CD4-positive, alpha-beta T cell treated with Interleukin-12 subunit alpha and Interleukin-12 subunit beta, for 1 hour (primary cell): ENCODE results near the gene BCKDK.

Source experiments
- DNase-seq: peaks from one replicate; pipeline ENCODE4 v3.0.0-alpha.2; 2020

The BCKDK gene

GRCh38 chr16:31080756-31081419, 27.3 kb upstream of the BCKDK start:
- DNase-seq = no peak

GRCh38 chr16:31081428-31082351, 26.5 kb upstream of the BCKDK start:
- DNase-seq = no peak

GRCh38 chr16:31082368-31083045, 25.7 kb upstream of the BCKDK start:
- DNase-seq = no peak

DNA sequence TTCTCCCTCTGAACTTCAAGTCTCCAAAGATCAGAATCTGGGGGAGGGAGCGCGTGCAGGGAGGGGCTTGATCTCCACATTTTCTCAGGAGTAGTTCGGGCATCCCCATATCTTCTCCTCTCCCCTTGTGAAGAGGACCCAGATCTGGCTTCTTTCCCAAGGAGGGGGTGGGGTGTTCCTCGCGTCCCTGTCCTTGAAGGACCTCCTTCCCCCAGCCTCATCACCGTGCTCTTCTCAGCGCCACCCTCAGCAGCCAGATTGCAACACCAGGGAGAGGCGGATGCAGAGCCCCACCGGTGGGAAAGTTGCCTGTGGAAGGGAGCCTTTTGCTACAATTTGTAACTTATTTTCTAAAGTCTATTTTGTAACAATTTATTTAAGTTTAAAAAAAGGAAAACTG, 25.1 kb upstream of the BCKDK start:
- DNase-seq = no peak

DNA sequence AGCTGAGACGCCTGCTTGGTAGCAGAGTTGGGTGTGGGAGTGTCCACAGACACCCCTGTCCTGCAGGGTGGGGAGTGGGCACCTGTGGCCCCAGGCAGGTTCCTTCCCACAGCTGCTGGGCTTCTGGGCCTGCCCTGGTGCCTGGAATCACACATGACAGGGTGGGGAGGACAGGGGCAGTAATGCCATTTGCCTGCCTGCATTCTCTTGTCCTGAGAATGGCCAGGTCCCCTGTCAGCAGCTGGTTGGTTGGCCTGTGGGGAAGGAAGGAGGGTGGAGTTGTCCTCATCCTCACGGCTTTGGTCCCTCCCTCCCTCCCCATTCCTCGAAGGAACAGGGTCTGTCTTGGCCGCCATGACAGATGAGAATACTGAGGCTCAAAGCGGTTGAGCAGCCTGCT, 24.6 kb upstream of the BCKDK start:
- DNase-seq = no peak

DNA sequence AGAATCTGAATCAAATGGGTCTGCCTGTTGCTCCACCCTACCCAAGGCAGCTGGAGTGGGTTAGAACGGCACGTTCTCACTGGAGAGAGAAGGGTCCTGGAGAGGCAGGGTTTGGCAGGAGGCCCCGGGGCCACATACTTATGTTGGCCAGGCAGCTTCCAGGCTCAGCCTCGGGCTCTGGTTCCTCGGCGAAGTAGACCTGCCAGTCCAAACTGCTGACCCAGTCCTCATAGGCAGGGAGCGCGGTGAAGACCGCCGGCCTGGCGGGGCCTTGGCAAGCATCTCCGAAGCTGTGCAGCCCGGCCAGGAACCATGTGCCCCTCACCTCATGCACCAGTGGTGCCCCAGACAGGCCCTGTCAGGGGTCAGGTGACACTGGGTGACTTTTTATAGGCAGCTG, 24.2 kb upstream of the BCKDK start:
- no peak for DNase-seq

DNA sequence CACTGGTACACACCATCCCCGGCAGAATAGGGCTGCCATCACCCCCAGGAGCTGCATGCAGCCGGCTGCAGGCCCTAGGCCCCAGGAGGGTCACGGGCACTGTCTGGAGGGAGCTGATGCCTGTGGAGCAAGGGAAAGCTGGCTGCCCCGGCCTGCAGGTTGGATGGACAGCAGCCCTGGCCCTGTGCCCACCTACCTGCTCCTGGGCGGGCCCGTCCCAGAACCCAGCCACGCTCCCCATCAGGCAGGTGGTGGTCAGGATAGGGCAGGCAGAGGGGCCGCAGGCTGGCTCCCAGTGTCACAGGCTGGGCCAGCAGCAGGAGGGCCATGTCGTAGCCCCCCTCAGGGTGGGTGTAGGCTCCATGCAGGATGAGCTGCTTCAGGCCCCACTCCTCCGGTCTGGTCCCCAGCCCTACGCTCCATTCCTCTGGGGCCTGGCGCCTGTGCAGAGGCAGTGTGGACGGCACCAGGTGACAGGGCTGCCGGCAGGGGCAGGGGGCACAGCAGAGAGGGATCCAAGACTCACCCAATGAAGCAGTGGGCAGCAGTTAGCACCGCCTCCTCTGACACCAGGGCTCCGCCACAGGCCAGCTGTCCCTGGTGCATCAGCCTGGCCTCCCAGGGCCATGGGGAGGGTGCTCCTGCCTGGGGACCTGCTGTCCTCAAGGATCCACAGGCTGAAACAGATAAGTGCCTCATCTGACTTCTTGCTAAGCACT, 23.4 kb upstream of the BCKDK start:
- no peak for DNase-seq

GRCh38 chr16:31085411-31085810, 22.8 kb upstream of the BCKDK start:
- no peak for DNase-seq

DNA sequence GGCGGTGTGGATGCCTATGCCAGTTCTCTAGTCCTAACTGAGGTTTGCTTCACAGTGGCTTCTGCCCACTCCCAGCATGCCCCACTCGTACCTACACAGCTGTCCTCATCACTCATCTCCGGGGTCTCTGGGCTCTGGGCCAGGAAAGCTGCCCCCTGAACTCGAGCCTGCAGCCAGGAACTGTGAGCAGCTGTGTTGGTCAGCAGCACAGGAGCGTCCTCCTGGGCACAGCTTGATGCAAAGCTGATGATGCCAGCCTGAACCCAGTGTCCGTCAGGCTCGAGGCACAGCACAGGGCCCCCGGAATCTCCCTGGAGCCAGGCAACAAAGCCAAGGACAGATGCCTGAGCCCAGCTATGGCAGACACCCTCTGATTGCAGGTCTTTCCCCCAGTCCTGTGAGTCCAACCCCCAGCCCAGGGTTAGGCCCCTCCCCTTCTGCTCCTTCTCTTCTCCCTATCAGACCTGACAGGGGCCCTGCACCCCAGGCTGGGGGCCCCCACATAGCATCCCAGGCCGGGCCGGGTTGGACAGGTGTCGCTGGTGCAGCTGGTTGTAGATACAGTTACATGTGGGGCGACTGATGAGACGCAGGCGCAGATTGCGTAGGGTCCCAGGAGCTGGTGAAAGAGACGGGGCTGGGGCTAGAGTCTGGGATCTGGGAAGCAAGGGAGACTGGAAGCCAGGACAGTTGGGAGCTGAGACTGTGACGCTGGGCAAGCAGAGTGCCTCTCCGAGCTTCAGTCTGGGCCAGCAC, 22.1 kb upstream of the BCKDK start:
- DNase-seq = no peak

DNA sequence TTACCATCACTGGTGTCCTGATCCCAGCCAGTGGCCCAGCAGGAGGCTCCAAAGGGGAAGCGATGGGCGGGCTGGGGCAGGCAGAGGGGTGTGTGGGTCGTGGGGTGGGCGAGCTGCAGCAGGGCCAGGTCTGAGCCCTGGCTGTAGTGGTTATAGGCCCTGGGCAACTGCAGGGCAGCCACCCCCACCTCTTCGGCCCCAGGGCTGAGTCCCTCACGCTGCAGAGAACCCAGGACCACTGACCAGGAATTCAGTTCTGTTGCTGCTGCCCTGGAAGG, 21.6 kb upstream of the BCKDK start:
- no peak for DNase-seq

DNA sequence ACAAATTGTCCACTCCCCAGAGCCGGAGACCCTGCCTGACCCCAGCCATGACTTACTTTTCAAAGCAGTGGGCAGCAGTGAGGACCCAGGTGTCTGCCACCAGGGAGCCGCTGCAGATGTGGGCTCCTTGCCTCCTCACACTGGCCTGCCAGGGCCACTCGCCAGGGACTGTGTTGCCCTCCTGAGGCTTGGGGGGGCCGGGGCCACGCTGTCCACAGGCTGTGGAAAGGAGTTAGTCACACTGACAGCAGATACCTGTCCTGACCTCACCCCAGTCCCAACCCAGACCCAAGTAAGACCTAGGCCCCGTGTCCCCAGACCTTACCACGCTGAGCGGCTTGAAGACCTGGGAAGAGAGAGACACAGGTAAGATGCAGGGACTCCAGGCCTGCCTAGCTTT, 20.7 kb upstream of the BCKDK start:
- no peak for DNase-seq

GRCh38 chr16:31087971-31088370, 20.2 kb upstream of the BCKDK start:
- DNase-seq = no peak

DNA sequence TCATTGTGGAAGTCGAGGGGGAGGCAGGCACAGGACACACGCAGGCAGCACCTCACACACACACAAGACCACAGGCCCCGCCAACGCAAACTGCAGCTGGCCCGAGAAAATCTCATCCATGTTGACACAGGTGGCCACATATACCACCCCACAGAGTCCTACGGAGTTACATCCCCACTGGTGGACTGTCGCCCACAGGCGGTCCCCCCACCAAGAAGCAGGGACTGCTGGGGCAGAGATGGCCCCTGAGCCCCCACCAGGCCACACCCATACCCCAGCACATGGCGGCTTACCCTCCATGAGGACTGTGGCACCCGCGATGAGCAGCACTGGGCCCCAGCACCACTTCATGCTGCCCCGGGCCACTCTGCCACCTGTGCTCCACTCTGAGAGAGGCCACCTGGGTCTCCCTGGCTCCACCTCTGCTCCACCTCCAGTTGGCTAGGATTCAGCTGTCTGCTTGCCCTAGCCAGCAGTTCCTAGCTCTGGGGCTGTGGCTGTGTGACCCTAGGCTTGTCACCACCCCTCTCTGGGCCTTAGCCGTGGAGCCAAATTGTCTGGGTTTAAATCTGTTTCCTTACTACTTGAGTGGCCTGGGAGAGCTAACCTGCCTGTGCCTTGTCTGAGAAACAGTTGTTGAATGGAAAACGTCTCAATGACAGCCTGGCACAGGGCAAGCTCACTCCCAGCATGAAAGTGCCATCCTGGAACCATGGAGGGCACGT, 19.6 kb upstream of the BCKDK start, which contains the start of gene PRSS53:
Gene PRSS53 (minus strand): TSS at position 485 of the 725 bp plus-strand sequence. CDS start 134 bp downstream, at position 351.
- no peak for DNase-seq

GRCh38 chr16:31089199-31089598, 19.0 kb upstream of the BCKDK start:
- no peak for DNase-seq

GRCh38 chr16:31090540-31090939, 17.6 kb upstream of the BCKDK start:
- no peak for DNase-seq

- no peak for DNase-seq
Observed at GRCh38 chr16:31092330-31092729, 15.9 kb upstream of the BCKDK start.

DNA sequence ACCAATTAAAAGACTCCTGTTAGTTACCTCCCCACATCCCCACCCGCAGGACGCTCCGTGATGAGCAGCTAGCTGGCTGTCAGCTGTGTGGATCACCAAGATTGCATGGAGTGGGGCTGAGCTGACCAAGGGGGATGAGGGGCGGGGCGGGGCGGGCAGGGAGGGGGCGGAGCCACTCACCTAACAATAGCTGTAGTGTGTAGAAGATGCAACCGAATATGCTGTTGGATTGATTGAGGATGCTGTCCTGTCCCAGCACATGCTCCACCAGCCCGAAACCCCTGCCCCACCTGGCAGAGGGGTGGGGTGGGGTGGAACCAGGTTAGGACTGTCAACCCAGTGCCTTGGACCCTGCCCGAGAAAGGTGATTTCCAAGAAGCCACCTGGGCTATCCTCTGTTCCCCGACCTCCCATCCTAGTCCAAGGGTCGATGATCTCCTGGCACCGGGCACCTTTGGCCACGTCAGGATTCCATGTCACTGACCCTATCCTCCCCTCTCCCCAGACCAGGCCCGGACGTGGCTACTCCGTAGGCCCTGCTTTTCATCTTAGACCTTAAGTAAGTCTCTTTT, 15.0 kb upstream of the BCKDK start:
- no peak for DNase-seq

GRCh38 chr16:31094088-31094423, 14.1 kb upstream of the BCKDK start:
- no peak for DNase-seq

DNA sequence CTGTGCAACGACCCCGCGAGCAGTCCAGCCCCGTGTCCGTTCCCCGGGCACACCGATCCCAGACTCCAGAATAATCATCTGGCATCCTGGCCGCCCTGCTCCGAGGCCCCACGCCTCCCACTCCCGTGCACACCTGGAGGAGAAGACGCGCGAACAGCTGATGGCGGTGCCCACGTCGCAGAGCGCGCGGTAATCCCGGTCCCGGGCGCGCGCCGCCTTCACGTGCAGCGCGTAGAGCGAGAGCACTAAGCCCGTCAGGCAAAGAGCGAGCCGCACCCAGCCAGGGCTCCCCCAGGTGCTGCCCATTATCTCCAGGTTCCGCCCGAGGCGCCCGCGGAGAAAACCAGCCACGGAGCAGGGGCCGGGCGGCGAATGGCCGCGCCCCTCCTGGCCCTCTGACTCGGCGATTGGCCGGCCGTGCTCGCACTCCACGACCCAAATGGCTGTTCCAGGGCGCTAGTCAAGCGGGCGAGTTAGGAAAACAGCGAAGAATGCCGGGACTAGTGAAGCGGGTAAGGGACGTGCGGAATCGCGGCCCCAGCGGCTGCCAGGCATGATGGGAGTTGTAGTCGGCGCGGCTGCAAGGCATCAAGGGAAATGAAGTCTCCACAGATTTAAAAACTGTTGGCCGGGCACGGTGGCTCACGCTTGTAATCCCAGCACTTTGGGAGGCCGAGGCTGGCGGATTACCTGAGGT, 13.6 kb upstream of the BCKDK start, which contains the start of gene VKORC1:
Gene VKORC1 (minus strand): TSS at position 374 of the 697 bp plus-strand sequence. CDS start 68 bp downstream, at position 306.
- DNase-seq = peak; percentile 91

GRCh38 chr16:31099860-31100638, 8.1 kb upstream of the BCKDK start:
- no peak for DNase-seq
